Peyer's patch (tissue), 4 donors: Measurements from ENCODE around the gene ITPKB. TPM values are rescaled to one million over a fixed set of nuclear protein-coding genes. Genes with fewer than 3 reads are reported as not detected.
A peak's percentile ranks its signal among the peaks of the same experiment; 100 is the strongest.

Experiments used
- DNase-seq, 3 donors: peaks; one replicate each; pipeline ENCODE4 v3.0.0-alpha.2; 2017 to 2019
- H3K27ac ChIP-seq, 4 donors: fragments of 200-600 bp; sonication (generic); one replicate each; pipeline ENCODE4 v1.5.1; 2016 to 2019
- H3K27me3 ChIP-seq, 2 donors: fragments of 200-600 bp; sonication (generic); one replicate each; pipeline ENCODE4 v1.5.1; 2019
- H3K36me3 ChIP-seq, 3 donors: fragments of 200-600 bp; sonication (generic); one replicate each; pipeline ENCODE4 v1.5.1; 2016 to 2019
- H3K4me1 ChIP-seq, 4 donors: fragments of 200-600 bp; sonication (generic); one replicate each; pipeline ENCODE4 v1.5.1; 2016 to 2019
- H3K4me3 ChIP-seq, 4 donors: fragments of 200-600 bp; sonication (generic); 1 replicate in 3 of 4; 2 replicates in 1 of 4; pipeline ENCODE4 v1.5.1; 2016 to 2019; ENCODE audit warnings: mild to moderate bottlenecking in 1 of 4
- H3K9me3 ChIP-seq, 4 donors: fragments of 200-600 bp; sonication (generic); one replicate each; pipeline ENCODE4 v1.5.1; 2016 to 2019; ENCODE audit warnings: mild to moderate bottlenecking in 1 of 4
- CTCF ChIP-seq, 6 experiments: fragments of 450-650 bp in 4 of 6; fragments of 200-600 bp in 2 of 6; sonication (generic) in 1 of 6; IDR thresholded peaks; one replicate each; pipeline ENCODE4 v1.5.1; 2017 to 2019; ENCODE audit warnings: antibody characterized with exemption in 6 of 6, mild to moderate bottlenecking in 3 of 6, moderate library complexity in 1 of 6
- POLR2A ChIP-seq, 2 donors: fragments of 450-650 bp; IDR thresholded peaks; one replicate each; pipeline ENCODE4 v1.5.1; 2017; ENCODE audit warnings: antibody characterized with exemption in 2 of 2, mild to moderate bottlenecking in 2 of 2, moderate library complexity in 2 of 2
- total RNA-seq, 4 donors: library from RNA; depleted of rRNA; stranded (reverse); fragments of >200 nt; gene quantifications; one replicate each; pipeline ENCODE4 v1.1.0, GENCODE V29; 2016

The ITPKB gene
- total RNA-seq, 4 donors from 2014 or later = 9.5 to 36.3 (median 23.0) TPM

- no peaks in the 10 kb centered on the region for H3K36me3 ChIP-seq
- H3K27ac ChIP-seq = no peak overlapping the region
- H3K4me3 ChIP-seq = no peak overlapping the region
- H3K27me3 ChIP-seq = no peaks in the 10 kb centered on the region
- no peaks in the 10 kb centered on the region for H3K9me3 ChIP-seq
- no peak for TF ChIP-seq CTCF (IDR thresholded peaks at IDR 0.05)
- H3K4me1 ChIP-seq = no peaks in the 10 kb centered on the region
- DNase-seq = peak in 1 of 3 donors; percentile 7
Measured at GRCh38 chr1:226611301-226611700, 127.8 kb downstream of the ITPKB start.

GRCh38 chr1:226610671-226611070 lies 128.4 kb downstream of the ITPKB start:
- H3K4me1 ChIP-seq = no peaks in the 10 kb centered on the region
- H3K27ac ChIP-seq = no peak overlapping the region
- peak in 1 of 3 donors; percentile 26 for DNase-seq
- TF ChIP-seq CTCF (IDR thresholded peaks at IDR 0.05) (no peak), POLR2A (IDR thresholded peaks at IDR 0.05) (no peak)
- H3K9me3 ChIP-seq = no peaks in the 10 kb centered on the region
- no peaks in the 10 kb centered on the region for H3K27me3 ChIP-seq
- H3K4me3 ChIP-seq = no peak overlapping the region
- H3K36me3 ChIP-seq = no peaks in the 10 kb centered on the region

- Histone ChIP-seq H3K9me3 (no peaks in the 10 kb centered on the region), H3K27me3 (no peaks in the 10 kb centered on the region), H3K36me3 (no peaks in the 10 kb centered on the region), H3K27ac (no peak overlapping the region), H3K4me3 (no peak overlapping the region), H3K4me1 (no peaks in the 10 kb centered on the region)
- DNase-seq = peak in 1 of 3 donors; percentile 13
- no peak for TF ChIP-seq POLR2A (IDR thresholded peaks at IDR 0.05)
- no peak for TF ChIP-seq CTCF (IDR thresholded peaks at IDR 0.05)
Measured at GRCh38 chr1:226609836-226610455, 129.1 kb downstream of the ITPKB start.

- Histone ChIP-seq H3K27ac (no peak overlapping the region), H3K4me1 (peaks cover 0 to 5% (median 0%) of the 10 kb centered on the region in 4 donors), H3K4me3 (no peak overlapping the region), H3K9me3 (no peaks in the 10 kb centered on the region), H3K27me3 (no peaks in the 10 kb centered on the region), H3K36me3 (no peaks in the 10 kb centered on the region)
- DNase-seq = peak; percentile 71 to 88 (median 74)
- TF ChIP-seq POLR2A (IDR thresholded peaks at IDR 0.05) (no peak), CTCF (IDR thresholded peaks at IDR 0.05) (peak; percentile 49 to 86 (median 74))
Measured at GRCh38 chr1:226608699-226609505, 130.2 kb downstream of the ITPKB start.

GRCh38 chr1:226607821-226608220 lies 131.3 kb downstream of the ITPKB start:
- peaks cover 0 to 8% (median 0%) of the 10 kb centered on the region in 4 donors for H3K4me1 ChIP-seq
- TF ChIP-seq CTCF (IDR thresholded peaks at IDR 0.05) = no peak
- TF ChIP-seq POLR2A (IDR thresholded peaks at IDR 0.05) = no peak
- H3K9me3 ChIP-seq = no peaks in the 10 kb centered on the region
- no peak overlapping the region for H3K4me3 ChIP-seq
- no peaks in the 10 kb centered on the region for H3K36me3 ChIP-seq
- no peaks in the 10 kb centered on the region for H3K27me3 ChIP-seq
- peak in 1 of 3 donors; percentile 39 for DNase-seq
- no peak overlapping the region for H3K27ac ChIP-seq
